Activated CD4-positive, CD25-positive, alpha-beta regulatory T cell treated with anti-CD3 and anti-CD28 coated beads, Interleukin-2, amount 50 U/mL, for 24 hours (primary cell): ENCODE results near the gene RPL7A.
"Not testable (repeated sequence)": the region's sequence is repeated elsewhere in the genome, so short reads cannot be mapped to it uniquely, and the experiment has no call there.

Experiments used
- ATAC-seq, 2 donors: fragments of 150-1000 bp; cut with Tn5 transposase; one replicate each; pipeline ENCODE4 v1.10.0; 2021; ENCODE audit warnings: mild to moderate bottlenecking in 1 of 2, moderate library complexity in 1 of 2

The RPL7A gene

DNA sequence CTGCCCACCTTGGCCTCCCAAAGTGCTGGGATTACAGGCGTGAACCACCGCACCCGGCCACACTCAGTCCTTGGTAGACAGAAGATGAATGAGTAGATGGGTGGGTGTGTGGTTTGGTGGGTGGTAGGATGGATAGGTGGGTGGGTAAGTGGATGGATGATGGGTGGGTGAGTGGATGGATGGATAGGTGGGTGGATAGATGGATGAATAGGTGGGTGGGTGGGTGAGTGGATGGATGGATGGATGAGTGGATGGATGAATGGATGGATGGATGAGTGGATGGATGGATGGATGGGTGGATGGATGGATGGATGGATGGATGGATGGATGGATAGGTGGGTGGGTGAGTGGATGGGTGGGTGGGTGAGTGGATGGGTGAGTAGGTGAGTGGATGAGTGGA is 44.3 kb downstream of the RPL7A start:
- ATAC-seq = not testable (repeated sequence)

DNA sequence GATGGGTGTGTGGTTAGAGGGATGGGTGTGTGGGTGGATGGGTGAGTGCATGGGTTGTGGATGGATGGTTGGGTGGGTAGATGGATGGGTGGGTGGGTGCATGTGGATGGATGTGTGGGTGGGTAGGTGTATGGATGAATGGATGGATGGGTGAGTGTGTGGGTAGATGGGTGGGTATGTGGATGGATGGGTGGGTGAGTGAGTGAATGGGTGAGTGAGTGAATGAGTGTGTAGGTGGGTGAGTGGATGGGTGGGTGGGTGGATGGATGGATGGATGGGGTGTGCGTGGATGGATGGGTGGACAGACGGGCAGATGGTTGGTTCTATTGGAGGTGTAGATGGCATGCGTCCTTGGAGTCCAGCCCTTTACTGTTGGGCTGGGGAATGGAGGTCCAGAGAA is 45.4 kb downstream of the RPL7A start:
- no peak for ATAC-seq

DNA sequence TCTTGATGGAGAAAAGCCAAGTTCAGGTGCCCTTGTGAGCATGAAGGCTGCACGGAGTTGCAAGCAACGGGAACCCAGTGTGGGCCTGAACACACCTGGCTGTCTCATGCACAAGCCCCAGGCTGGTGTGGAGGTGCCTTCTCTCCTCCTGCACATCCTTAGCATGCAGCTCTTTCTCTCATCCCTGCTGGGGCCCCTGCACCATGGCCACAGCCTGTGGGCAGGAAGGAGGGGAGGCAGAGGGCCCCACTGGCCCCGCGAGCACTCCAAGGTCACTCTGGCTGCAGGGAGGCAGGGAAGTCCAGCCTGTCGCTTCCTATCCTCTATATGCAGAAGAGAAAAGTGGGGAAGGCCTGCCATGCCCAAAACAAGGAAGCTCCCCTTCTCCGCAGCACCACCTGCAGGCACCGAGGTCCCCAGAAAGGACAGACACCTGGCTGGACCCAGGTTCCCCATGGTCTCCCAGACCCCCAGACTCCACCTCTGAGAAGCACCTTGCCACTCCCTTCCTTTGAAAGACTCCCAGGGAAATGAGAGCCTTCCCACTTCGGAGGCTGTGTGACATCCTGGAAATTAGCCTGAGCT is 46.8 kb downstream of the RPL7A start:
- ATAC-seq = no peak

DNA sequence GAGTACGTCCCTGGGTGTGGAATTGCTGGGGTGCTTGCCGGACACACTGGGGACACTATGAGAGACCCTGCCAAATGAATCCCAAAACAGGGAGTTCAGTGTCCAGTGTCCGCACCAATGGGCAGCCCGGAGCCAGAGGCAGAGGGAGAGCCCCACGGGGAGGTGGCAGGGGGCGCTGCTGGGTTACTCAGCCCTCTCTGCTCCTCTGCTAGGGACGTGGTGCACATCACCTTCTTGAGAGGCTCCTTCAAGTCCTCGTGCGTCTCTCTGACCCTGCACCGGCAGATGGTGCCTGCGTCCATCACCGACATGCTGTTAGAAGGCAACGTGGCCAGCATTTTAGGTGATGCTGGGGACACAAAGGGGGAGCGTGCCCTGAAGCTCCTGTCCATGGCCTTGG is 48.9 kb downstream of the RPL7A start:
- ATAC-seq = peak; percentile 6 to 37

DNA sequence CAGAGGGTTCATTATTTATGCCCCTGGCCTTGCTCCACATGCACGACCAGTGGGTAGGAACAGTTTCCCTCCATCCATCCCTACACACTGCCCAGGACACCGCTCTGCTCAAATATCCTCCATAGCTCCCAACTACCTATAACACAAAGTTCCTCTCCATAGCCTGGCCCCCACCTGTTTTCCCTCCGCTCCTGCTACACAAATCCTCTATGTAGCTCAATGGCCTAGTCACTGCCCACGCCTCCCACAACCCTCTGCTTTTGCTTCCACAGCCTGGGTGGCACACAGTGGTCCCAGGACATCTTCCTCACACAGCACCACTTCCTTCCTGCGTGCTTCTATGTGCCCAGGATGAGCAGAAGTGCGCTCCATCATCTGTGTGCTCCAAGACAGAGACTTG is 49.4 kb downstream of the RPL7A start:
- ATAC-seq = peak in 1 of 2 donors; percentile 9

DNA sequence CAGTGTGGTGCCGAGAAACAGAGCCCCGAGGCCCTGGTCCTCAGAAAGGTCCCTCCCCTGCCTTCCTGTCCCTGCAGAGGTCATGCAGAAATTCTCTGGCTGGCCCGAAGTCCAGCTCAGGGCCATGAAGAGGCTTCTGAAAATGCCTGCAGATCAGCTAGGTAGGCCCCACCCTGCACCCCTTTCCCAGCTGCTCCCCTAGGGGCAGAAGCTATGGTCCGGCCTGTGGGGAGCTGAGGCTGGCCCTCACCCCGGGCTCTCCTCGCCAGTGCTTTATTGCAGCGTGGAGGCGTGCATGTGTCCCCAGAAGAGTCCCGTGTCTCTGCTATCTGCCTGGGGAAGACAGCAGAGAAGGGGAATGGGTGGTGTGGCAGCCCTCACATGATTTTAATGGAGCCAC is 49.9 kb downstream of the RPL7A start:
- no peak for ATAC-seq

DNA sequence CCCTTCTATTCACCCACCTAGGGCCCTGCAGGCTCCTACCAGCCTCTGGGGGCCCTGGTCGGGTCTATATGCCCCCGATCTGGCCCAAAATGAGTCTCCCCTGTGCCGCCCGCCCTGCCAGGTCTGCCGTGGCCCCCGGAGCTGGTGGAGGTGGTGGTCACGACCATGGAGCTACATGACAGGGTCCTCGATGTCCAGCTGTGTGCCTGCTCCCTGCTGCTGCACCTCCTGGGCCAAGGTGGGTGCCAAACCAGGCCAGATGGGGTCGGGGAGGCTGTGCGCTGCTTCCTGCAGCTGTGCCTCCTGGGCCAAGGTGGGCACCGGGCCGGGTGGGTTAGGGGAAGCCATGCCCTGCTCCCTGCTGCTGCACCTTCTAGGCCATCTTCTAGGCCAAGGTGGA is 52.3 kb downstream of the RPL7A start:
- no peak for ATAC-seq
